ENCODE results near the gene PPARD. TPM values are rescaled to one million over a fixed set of nuclear protein-coding genes. Genes with fewer than 3 reads are reported as not detected.
"Not testable (repeated sequence)": the region's sequence is repeated elsewhere in the genome, so short reads cannot be mapped to it uniquely, and the experiment has no call there.

The PPARD gene
- total and polyA plus RNA-seq, 5 experiments from 2014 or later, result 1.9 to 50.6 (median 14.3) TPM

GRCh38 chr6:35312807-35313206, 29.6 kb upstream of the PPARD start:
- POLR2A ChIA-PET, result interaction anchor here (0.6 to 26.4 kb wide), 5 partner anchors 8 to 161 kb away, joined by 3 to 766 read pairs (median 4); partner anchors contain the start of gene DEF6
- Mint-ChIP-seq H3K4me1 (peaks cover 42 to 93% (median 87%) of the 10 kb centered on the region in 4 donors), H3K27me3 (no peaks in the 10 kb centered on the region), H3K9me3 (no peaks in the 10 kb centered on the region), H3K27ac (peak overlapping the region; percentile 97 to 100 (median 99)), H3K36me3 (peaks cover 5 to 70% (median 27%) of the 10 kb centered on the region in 3 donors), H3K4me3 (peak overlapping the region; percentile 65 to 90 (median 84))
- ATAC-seq (no peak), DNase-seq (no peak)

DNA sequence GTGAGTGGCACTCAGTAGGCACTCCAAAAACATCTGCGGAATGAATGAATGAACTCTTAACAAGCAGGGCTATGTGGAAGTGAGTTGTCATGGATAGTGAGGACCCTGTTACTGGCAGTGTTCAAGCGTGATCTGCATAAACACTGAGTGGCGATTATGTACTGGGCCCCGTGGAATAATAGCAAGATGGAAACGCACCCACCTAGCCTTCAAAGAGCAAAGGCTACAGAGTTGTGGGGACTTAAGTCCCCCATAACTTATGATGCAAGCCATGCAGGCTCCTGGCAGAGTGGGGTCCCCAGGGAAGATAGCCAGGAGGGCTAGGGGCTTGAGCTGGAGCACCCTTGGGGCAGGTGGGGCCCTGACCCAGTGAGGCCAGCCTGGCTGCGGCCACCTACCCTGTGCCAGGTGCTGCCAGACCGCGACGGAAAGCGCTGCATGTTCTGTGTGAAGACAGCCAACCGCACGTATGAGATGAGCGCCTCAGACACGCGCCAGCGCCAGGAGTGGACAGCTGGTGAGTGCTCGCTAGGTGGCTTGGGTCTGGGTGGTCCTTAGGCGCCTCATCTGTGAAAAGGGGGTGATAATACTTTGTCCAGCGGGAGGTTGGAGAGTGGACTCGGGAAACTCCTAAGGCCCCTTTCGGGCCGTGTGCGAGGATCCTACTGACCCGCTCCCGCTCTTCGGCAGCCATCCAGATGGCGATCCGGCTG, 24.7 kb upstream of the PPARD start:
- Mint-ChIP-seq H3K27ac (peak overlapping the region in 7 of 10 donors; percentile 59 to 100 (median 76)), H3K27me3 (no peaks in the 10 kb centered on the region), H3K4me1 (peaks cover 28 to 70% (median 56%) of the 10 kb centered on the region in 4 donors), H3K9me3 (no peaks in the 10 kb centered on the region), H3K36me3 (peaks cover 11 to 87% (median 46%) of the 10 kb centered on the region in 3 donors), H3K4me3 (no peak overlapping the region)
- POLR2A ChIA-PET, result interaction anchor here (0.6 to 26.4 kb wide), 4 partner anchors 12 to 226 kb away, joined by 3 to 766 read pairs (median 4); partner anchors contain the start of gene DEF6
- no peak for ATAC-seq
- no peak for DNase-seq

GRCh38 chr6:35318196-35319171, 23.9 kb upstream of the PPARD start:
- DNase-seq (no peak), ATAC-seq (no peak)
- H3K4me3 Mint-ChIP-seq, result no peak overlapping the region
- H3K27me3 Mint-ChIP-seq, result no peaks in the 10 kb centered on the region
- H3K36me3 Mint-ChIP-seq, result peaks cover 13 to 89% (median 46%) of the 10 kb centered on the region in 3 donors
- peak overlapping the region in 8 of 10 donors; percentile 43 to 79 (median 62) for H3K27ac Mint-ChIP-seq
- POLR2A ChIA-PET, result interaction anchor here (1.0 to 26.4 kb wide), 2 partner anchors 15 to 54 kb away, joined by 3 to 766 read pairs; partner anchors contain the start of gene DEF6
- H3K4me1 Mint-ChIP-seq, result peaks cover 24 to 63% (median 51%) of the 10 kb centered on the region in 4 donors
- no peaks in the 10 kb centered on the region for H3K9me3 Mint-ChIP-seq

GRCh38 chr6:35319346-35320030, 22.9 kb upstream of the PPARD start:
- Mint-ChIP-seq H3K4me3 (no peak overlapping the region), H3K27ac (peak overlapping the region in 5 of 10 donors; percentile 31 to 87 (median 49)), H3K36me3 (peaks cover 13 to 88% (median 45%) of the 10 kb centered on the region in 3 donors), H3K4me1 (peaks cover 22 to 56% (median 42%) of the 10 kb centered on the region in 4 donors), H3K9me3 (no peaks in the 10 kb centered on the region), H3K27me3 (no peaks in the 10 kb centered on the region)
- ATAC-seq, result no peak
- DNase-seq, result no peak
- POLR2A ChIA-PET, result interaction anchor here (26.4 kb wide), 1 partner anchor 16 kb away, joined by 766 read pairs; the partner anchor contains the start of gene DEF6

DNA sequence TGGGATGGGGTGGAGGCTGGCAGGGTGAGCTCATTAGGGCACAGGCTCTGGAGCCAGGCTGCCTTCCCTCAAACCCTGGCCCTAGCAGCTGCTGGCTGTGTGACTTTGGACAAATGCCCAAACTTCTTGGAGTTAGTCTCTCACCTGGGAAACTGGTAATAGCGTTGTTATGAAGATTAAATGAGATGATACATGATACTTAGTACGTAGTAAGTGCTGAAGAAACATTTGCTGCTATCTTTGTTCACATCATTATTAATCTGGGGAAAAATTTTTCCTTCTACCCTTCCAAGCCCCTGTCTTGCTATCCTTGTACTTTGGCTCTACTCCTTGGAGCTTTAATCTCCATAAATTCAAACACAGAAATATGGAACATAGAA, 22.3 kb upstream of the PPARD start:
- no peaks in the 10 kb centered on the region for H3K27me3 Mint-ChIP-seq
- H3K36me3 Mint-ChIP-seq, result peaks cover 13 to 88% (median 40%) of the 10 kb centered on the region in 3 donors
- peak overlapping the region in 7 of 10 donors; percentile 30 to 90 (median 53) for H3K27ac Mint-ChIP-seq
- H3K9me3 Mint-ChIP-seq, result no peaks in the 10 kb centered on the region
- peaks cover 20 to 50% (median 37%) of the 10 kb centered on the region in 4 donors for H3K4me1 Mint-ChIP-seq
- no peak for ATAC-seq
- no peak overlapping the region for H3K4me3 Mint-ChIP-seq
- POLR2A ChIA-PET, result interaction anchor here (26.4 kb wide), 1 partner anchor 16 kb away, joined by 766 read pairs; the partner anchor contains the start of gene DEF6
- no peak for DNase-seq

DNA sequence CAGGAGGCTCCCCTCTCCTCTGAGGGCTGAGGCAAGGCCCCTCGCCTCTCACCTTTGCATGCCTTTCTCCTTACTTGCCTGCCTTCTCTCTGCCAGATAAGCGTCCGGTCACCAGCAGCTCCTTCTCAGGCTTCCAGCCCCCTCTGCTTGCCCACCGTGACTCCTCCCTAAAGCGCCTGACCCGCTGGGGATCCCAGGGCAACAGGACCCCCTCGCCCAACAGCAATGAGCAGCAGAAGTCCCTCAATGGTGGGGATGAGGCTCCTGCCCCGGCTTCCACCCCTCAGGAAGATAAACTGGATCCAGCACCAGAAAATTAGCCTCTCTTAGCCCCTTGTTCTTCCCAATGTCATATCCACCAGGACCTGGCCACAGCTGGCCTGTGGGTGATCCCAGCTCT, 21.3 kb upstream of the PPARD start:
- Mint-ChIP-seq H3K9me3 (no peaks in the 10 kb centered on the region), H3K4me1 (peaks cover 18 to 44% (median 30%) of the 10 kb centered on the region in 4 donors), H3K36me3 (peaks cover 13 to 89% (median 37%) of the 10 kb centered on the region in 3 donors), H3K27me3 (no peaks in the 10 kb centered on the region), H3K27ac (peak overlapping the region in 9 of 10 donors; percentile 22 to 92 (median 76)), H3K4me3 (no peak overlapping the region)
- POLR2A ChIA-PET, result interaction anchor here (26.4 kb wide), 1 partner anchor 17 kb away, joined by 766 read pairs; the partner anchor contains the start of gene DEF6
- ATAC-seq, result no peak
- DNase-seq, result no peak

GRCh38 chr6:35327349-35328027, 14.9 kb upstream of the PPARD start:
- DNase-seq, result peak; percentile 58 to 88 (median 76)
- Mint-ChIP-seq H3K9me3 (no peaks in the 10 kb centered on the region), H3K36me3 (peaks cover 4 to 38% (median 9%) of the 10 kb centered on the region in 3 donors), H3K4me1 (peaks cover 9 to 30% (median 26%) of the 10 kb centered on the region in 4 donors), H3K27ac (peak overlapping the region; percentile 14 to 94 (median 86)), H3K27me3 (no peaks in the 10 kb centered on the region), H3K4me3 (peak overlapping the region in 4 of 10 donors; percentile 24 to 47 (median 34))
- POLR2A ChIA-PET, result interaction anchor here (1.4 to 26.4 kb wide), 2 partner anchors 14 to 24 kb away, joined by 4 to 766 read pairs; partner anchors contain the start of gene DEF6
- peak; percentile 75 to 84 for ATAC-seq

DNA sequence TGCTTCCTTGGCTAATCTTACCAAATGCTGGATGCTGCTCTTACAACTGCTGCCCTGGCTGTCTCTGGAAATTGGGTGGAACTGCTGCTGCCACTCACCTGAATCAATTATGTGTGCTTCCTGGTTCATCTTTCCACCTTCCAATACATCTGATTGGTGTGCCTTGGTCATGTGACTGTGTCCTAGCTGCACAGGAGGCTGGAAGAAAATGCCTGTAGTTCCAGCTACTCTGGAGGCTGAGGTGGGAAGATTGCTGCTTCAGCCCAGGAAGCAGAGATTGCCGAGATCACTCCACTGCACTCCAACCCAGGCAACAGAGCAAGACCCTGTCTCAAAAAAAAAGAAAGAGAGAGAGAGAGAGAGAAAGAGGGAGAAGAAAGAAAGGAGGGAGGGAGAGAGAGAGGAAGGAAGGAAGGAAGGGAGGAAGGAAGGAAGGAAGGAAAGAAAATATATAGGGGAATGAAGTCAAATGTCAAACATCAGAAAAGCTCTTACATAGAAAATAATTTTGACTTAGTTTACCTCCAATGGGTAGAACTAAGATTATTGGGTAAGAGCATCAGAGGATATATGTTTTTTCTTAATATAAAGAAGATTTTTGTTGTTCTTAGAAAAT, 14.1 kb upstream of the PPARD start:
- Mint-ChIP-seq H3K4me1 (peaks cover 10 to 35% (median 30%) of the 10 kb centered on the region in 4 donors), H3K36me3 (peaks cover 0 to 31% (median 7%) of the 10 kb centered on the region in 3 donors), H3K27ac (peak overlapping the region in 9 of 10 donors; percentile 39 to 91 (median 78)), H3K9me3 (peaks cover 0 to 5% (median 0%) of the 10 kb centered on the region in 9 donors), H3K27me3 (no peaks in the 10 kb centered on the region), H3K4me3 (no peak overlapping the region)
- ATAC-seq (no peak), DNase-seq (no peak)
- POLR2A ChIA-PET, result interaction anchor here (0.6 to 26.4 kb wide), 4 partner anchors 14 to 119 kb away, joined by 3 to 766 read pairs (median 4); partner anchors contain the start of gene DEF6

DNA sequence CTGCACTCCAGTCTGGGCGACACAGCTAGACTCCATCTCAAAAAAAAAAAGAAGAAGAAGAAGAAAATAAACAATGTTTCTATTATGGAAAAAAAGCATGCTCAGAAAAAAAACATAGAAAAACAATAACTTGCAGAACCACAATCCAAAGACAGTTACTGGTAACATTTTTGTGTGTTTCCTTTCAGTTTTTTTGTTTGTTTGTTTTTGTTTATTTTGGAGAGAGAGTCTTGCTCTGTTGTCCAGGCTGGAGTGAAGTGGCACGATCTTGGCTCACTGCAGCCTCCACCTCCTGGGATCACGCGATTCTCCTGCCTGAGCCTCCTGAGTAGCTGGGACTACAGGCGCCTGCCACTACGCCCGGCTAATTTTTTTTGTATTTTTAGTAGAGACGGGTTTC, 13.4 kb upstream of the PPARD start:
- H3K27me3 Mint-ChIP-seq, result not testable (repeated sequence)
- POLR2A ChIA-PET, result interaction anchor here (0.6 to 26.4 kb wide), 7 partner anchors 12 to 139 kb away, joined by 3 to 766 read pairs (median 4); partner anchors contain the start of genes DEF6 and RPL10A

GRCh38 chr6:35330541-35331119, 11.7 kb upstream of the PPARD start:
- POLR2A ChIA-PET, result interaction anchor here (1.8 to 26.4 kb wide), 4 partner anchors 11 to 138 kb away, joined by 5 to 766 read pairs (median 15); partner anchors contain the start of genes DEF6, PPARD and RPL10A
- no peak for DNase-seq
- H3K4me3 Mint-ChIP-seq, result no peak overlapping the region
- no peak for ATAC-seq
- peak overlapping the region in 5 of 10 donors; percentile 18 to 60 (median 36) for H3K27ac Mint-ChIP-seq
- no peaks in the 10 kb centered on the region for H3K27me3 Mint-ChIP-seq
- H3K9me3 Mint-ChIP-seq, result peaks cover 0 to 18% (median 5%) of the 10 kb centered on the region in 9 donors
- peaks cover 10 to 37% (median 32%) of the 10 kb centered on the region in 4 donors for H3K4me1 Mint-ChIP-seq
- peaks cover 0 to 11% (median 9%) of the 10 kb centered on the region in 3 donors for H3K36me3 Mint-ChIP-seq

More for the DNA sequence above, 13.4 kb upstream of the PPARD start:
- Mint-ChIP-seq H3K36me3 (peaks cover 0 to 24% (median 7%) of the 10 kb centered on the region in 3 donors), H3K4me1 (peaks cover 10 to 35% (median 32%) of the 10 kb centered on the region in 4 donors), H3K27ac (peak overlapping the region in 4 of 10 donors; percentile 15 to 91 (median 68))
- not testable (repeated sequence) for H3K9me3 Mint-ChIP-seq, H3K4me3 Mint-ChIP-seq, DNase-seq, ATAC-seq

All from naive thymus-derived CD8-positive, alpha-beta T cell (primary cell).